NCI-H1048 (cell line): ENCODE results near the gene ZNF536.
"Not testable (repeated sequence)": the region's sequence is repeated elsewhere in the genome, so short reads cannot be mapped to it uniquely, and the experiment has no call there.

ENCODE experiments used
- DNase-seq: peaks from one replicate; lab custom pipeline; 2025; lab: John Stamatoyannopoulos, UW

The ZNF536 gene

DNA sequence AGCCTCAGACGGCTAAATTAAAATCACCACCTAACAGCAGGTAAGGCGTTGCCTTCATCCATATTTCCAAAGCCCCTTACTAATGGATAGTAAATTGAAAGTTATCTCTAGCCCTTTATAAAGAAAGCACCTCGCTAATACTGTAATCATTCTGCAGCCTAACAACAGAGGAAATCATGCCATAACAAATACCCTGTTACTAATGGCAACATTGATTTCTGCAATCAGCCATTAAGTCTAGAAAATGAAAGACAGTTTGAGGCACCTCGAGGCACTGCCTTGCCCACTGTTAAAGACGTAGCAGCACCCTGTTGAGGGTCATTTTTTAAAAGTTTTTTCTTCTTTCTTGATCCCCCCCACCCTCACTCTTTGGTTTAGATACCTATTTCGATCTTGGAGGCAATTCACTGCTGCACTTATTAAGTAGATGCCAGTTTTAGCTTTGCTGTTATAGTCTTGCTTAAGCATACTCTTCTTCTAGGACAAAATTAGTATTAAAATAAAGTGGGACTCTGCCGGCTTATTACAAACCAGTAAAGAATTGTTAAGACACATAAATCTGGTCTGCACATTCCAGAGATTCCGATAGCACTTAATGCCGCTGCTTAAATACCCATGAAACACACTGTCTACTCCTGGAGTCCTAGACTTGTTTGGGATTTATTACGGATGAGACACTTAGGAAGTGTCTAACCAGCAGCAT, 74.8 kb downstream of the ZNF536 start:
- no peak for DNase-seq

DNA sequence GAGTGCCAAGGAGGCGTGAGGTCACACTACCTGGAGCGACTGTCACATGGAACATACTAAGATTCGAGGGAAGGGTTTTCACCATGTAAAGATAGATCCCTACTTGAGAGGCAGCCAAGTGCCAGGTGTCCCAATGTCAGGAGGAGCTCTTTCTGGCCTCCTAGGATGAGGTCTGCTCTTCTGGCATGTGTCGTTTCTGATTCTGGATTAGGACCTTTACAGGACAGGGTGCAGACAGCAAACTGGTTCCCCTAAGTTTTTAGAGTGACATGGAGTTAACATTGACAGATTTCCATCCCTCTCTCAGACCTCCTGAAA, 75.3 kb downstream of the ZNF536 start:
- no peak for DNase-seq

DNA sequence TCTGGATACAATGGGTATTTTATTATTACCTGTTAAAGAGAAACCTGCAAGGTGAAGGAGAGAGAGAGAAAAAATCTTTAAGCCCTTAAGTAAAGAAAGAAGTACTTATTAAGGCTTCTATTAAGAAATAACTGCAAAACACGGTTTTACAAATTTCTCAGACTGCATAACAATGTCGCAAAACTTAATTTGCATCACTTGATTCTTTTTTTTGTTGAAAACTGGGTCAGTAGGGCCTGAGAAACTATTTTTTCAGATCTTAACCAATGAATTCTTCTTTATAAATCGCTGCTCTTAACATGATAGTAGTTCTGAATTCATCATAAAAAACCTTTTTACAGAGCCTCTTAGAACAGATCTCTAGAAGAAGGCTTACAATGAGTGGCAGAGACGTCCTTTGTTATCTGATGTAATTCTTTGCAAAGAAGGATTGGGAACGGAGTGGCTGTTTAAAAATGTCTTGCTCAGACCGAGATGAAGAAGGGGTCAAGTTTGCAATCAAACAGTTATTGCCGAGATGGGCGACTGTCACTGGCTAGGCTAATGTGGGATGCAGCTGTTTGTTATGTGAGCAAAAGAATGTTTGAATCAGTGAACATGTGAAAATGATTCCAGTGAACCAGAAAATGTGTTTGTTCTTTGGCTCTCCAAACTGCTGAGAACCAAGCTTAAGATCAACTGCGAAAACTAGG, 76.3 kb downstream of the ZNF536 start:
- DNase-seq = no peak

DNA sequence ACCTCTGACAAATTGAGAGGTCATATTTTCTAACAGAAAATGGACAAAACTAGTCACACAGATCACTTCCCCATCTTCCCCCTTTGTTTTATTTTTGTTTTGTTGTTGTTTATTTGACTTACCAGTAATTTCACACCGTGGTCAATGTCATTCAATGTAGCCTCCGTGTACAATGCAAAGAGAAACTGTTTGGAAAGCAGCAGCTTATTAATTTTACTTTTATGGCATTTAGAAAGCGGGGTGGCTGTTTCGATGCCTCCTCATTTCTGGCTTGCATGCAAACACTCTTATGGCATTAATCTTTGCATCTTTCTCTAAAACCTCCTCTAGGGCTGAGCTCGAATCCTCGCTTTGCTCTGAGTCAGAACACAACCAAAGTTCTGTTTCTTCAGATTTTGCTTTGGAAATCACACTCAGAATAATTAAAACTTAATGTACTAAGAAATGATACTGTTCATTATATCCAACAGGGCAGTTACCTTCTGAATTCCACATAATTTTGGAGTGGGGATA, 77.0 kb downstream of the ZNF536 start:
- no peak for DNase-seq

DNA sequence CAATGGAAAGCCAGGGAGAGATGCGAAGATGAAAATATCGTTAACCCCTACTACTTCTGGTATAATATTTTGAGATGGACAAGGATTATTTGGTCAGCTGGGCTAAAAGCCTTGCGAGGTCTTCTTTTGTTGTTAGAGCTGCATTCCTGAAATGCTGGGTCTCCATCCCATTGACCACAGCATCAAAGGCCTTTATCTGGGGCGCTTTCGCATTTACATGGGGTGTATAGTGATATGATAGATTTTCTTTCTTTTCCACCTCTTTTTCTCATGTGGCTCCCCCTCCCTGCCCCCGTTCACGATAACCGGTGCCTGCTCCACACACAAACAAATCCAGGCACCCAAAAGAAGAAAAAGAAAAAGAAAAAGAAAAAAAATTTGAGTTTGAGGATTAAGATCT, 77.5 kb downstream of the ZNF536 start:
- DNase-seq = no peak

DNA sequence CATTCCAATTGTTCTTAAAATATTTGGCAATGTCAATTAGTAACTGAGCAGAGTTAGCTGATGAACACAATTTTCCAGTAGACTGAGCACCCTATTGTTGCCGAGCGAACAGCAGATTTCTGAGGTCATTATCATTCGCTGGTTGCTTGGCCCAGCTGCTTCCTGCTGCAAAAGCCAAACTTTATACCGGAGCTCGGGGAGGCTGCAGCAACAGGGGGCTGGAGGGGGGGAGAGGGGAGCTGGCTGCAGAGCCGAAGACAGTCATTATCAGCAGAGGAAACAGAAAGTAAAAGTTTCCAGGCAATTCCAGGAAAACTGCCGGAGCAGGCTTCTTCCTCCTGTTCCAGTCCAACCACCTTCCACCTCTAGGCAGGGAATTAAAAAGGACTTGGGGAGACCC, 77.9 kb downstream of the ZNF536 start:
- no peak for DNase-seq

DNA sequence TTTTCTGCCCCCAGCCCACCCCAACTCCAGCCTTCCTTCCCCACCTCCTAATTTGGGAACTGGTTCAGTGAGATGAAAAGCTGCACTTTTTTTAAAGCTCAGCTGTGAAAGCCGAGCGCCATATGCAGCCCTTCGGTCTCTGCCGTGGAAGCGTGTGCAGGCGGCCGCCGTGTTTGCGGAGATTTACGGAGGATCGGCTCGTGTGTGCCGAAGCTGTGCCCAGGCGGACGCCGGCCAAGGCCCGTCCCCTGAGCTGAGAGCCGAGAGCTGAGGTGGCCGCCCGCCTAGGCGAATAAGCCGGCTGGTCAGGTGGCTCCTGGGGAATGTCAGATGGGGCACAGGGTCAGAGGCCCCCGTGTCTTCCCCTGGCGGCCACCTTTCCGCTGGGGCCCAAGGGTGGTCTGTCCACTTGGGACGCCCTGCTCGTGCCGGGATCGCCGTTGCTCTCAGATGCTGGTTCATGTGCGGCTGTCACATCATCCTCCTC, 78.7 kb downstream of the ZNF536 start:
- DNase-seq = no peak

DNA sequence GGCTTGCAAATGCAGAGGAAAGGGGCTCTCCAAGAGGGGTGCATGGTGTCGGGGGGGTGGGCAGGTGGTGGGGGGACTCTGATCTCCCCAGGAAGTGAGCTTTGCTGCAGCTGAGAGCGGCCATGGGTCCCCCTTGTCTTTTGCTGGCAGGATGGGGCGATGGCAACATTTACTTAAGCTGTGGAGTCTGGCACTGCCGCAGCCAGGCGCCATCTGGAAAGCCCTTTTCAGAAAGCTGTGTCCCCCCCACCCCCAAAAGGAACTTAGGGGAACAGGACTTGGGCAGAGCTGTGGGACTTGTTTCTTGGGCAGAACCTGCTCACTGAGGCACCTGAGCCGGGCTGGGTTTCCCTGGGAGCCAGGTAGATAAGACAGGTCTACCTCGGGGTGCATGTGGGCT, 80.7 kb downstream of the ZNF536 start:
- no peak for DNase-seq

DNA sequence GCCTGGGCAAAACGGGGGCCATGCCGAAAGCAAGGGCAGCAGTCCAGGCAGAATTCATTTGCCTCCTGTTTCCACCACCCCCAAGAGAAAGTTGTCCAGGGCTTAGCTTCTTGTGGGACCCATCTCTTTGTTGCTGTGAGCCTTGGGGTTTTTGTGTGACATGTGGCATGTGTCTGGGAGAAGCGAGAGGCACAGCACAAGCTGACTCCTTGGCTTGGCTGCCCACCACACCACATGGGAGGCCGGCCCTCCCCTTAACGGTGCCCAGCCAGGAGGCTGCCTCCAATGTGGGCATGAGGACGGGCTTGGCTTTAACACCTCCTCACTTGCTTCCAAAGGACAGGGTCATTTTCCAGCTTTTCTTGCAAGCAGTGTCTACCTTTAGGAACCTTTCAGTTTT, 81.6 kb downstream of the ZNF536 start:
- no peak for DNase-seq

DNA sequence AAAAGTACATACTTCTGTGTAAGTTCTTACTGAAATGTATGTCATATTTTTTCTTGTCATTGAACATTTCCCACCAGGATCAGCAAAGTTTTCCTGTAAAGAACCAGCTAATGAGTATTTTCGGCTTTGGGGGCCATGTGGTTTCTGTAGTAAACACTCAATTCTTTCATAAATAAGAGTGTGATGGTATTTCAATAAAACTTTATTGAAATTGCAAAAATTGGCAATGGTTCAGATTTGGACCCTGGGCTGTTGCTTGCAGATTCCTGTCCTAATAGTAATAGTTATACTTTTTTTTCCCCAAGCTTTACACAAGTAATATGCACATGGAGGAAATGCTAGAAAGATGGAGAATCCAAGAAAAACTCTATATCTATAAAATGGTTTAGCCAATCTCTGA, 83.7 kb downstream of the ZNF536 start:
- DNase-seq = no peak

DNA sequence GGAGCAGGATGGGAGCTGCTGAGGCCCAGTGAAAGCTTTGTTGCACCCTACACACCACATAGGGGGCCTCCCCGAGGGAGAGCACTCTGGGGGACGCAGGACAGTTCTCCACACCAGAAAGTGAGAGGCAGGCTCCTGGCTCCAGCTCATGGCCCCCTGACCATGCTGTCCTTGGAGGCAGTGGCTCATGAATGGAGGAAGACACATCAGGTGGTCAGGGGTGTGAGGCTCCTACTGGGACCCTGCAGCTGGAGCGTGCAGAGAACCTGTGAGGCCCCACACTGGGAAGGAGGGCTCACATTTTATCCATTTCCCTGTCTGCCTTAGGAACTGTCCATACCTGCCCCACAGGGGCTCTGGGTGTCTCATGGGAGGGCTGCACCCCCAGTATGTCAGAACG, 85.3 kb downstream of the ZNF536 start:
- DNase-seq = no peak

DNA sequence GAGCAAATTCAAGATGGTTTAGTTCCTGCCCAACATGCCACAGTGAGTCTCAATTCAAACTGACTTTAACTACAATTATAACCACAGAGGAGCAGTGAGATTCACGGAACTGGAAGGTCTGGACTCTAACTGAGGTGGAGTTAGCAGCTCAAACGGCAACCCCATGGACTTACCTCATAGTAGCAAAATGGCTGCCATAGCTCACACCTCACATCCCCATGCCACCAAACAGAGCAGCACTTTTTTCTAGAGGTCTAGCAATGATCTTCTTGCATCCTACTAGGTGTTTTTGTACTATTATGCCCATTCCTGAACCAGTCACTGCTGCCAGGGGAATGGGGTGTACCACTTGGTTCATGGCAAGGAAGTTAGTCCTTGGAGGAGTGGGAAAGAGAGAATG, 87.7 kb downstream of the ZNF536 start:
- no peak for DNase-seq

DNA sequence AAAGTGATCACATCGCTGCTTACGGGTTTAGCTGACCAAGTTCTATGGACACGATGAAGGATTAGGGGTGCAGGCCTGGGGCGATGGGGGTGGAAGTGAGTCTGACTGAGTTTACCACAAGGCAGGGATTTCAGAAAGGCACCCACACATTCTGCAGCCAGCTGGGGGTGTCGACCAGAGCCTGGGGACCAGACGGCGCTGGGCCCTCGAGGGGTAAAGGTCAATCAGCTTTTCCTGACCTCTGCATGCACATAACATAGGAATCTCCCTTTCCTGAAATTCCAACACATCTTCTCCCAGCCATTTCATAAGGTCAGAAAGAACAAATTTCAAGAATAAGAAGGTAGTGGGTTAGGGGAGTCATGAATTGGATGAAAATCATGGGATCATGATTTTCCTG, 92.0 kb downstream of the ZNF536 start:
- DNase-seq = no peak

DNA sequence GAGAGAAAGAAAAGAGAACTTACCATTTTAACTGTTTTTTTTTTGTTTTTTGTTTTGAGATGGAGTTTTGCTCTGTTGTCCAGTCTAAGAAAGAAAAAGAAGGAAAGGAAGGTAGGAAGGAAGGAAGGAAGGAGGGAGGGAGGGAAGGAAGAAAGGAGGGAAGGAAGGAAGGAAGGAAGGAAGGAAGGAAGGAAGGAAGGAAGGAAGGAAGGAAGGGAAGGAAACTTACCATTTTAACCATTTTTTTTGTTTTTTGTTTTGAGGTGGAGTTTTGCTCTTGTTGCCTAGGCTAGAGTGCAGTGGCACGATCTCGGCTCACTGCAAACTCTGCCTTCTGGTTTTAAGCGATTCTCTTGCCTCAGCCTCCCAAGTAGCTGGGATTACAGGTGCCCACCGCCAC, 94.4 kb downstream of the ZNF536 start:
- DNase-seq = not testable (repeated sequence)

DNA sequence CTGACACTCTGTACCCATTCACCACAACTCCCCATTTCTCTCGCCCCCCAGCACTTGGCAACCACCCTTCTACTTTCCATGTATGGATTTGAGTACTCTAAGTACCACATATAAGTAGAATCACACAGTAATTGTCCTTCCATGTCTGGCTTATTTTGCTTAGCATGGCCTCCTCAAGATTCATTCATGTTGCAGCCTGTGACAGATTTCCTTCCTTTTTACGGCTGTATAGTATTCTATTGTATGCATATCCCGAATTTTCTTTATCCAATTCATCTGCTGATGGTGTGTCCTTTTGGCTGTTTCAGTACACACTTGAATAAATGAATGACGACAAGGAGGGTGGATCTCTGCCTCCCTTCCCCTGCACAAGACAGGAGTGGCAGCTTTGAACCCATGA, 95.1 kb downstream of the ZNF536 start:
- DNase-seq = no peak

DNA sequence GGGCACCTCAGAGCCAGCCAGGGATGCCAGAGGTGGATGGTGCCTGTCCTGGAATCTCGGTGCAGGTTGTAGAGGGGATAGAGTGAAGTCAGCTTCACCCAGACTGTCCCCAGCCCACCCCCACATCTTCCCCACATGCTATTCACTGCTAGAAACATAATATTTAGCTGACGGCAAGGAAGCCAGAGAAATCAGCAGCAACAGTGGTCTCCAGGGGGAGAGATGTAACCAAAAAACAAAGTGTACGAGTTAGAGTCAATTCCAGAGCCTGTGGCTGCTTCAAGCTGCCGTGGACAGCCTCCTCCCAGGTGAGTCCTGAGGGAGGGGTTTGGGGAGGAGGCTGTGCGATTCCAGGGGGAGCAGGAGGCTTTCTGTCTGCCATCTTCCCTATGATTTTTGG, 97.6 kb downstream of the ZNF536 start:
- no peak for DNase-seq

DNA sequence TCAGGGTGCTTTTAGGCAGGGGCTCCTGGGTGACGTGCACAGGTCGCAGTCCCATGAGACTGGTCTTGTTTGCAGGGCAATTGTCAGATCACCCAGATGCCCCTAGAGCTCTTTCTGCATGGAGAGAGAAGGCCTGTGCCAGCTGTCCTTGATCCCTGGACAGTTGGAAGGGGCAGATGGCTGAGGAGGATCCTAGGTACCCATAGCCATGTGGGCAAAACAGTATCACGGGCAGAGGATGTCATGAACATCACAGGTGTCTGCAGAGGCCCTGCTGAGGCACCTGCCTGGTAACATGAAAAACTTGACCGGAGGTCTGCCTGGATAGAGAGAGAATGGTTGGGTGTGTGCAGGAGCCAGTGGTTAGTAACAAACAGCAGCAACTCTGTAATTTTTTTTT, 99.3 kb downstream of the ZNF536 start:
- no peak for DNase-seq

DNA sequence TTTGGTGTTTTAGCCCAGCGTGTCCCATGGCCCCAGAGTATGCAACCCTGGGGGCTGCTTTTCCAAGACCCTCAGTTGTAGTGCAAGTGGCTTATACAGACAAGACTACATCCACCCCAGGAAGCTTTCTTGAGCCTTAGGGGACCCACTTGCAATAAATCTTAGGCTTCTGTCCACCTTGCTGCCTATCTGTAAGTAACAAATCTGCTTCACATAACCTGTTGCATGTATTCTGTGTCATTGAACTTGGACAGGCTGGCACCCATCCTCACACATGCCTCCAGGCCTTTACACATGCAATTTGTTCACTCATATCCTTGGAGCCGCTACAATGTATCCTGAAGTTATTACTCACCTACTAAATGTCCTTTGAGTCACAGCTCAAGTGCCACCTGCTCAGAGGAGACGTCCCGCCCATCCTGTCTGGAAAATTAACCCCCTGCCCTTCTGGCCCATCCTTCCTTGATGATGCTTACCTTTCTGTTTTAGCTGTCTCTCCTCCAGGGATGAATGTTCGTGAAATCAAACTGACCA, 101.2 kb downstream of the ZNF536 start:
- DNase-seq = no peak

DNA sequence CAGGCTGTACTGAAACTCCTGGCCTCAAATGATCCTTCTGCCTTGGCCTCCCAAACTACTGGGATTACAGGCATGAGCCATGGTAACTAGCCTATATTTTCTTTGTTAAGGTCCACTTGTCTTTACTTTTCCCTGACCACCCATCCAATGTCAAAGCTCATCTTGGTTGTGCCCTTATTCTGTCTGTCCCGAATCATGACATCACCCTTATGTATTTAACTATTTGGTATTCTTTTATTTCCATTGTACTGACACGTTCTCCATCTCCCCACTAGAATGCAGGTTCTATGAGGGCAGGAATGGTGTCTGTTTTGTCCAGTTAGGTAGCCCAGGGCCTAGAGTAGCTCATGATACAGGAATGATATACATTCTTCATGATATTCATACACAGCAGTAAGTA, 104.8 kb downstream of the ZNF536 start:
- DNase-seq = no peak

DNA sequence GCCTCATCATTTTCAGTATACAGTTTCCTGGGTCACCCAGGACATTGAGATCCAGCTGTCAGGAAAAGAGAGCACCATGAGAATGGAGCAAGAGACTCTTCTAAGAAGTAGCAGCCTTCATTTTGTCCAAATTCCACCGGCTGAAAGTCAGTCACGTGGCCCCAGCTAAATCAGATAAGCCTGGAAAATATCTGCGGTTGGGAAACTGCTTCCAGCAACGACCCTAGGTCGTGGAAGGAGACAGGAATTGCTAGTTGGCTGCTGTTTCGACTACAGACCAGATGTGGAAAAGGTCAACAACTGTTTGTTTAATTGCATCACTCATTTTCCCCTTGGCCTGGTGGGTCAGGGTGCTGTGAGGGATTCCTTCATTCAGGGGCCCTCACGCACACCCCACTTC, 107.0 kb downstream of the ZNF536 start:
- DNase-seq = no peak

DNA sequence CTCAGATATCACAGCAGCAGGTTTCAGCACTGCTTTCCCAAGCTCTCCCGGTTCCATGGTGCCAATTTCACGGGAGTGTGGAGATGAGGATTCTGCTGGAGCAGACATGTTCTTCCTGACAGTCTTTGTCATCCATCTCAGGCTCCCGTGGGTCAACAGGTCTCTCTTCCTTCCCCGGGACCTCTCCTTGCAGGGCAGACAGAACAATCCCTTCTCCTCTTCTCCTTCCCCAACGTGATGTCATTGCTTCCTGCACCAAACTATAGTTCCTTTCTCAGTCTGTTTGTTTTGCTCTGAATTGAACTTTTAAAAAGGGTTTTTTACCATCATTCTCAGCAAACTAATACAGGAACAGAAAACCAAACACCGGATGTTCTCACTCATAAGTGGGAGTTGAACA, 107.9 kb downstream of the ZNF536 start:
- DNase-seq = no peak

DNA sequence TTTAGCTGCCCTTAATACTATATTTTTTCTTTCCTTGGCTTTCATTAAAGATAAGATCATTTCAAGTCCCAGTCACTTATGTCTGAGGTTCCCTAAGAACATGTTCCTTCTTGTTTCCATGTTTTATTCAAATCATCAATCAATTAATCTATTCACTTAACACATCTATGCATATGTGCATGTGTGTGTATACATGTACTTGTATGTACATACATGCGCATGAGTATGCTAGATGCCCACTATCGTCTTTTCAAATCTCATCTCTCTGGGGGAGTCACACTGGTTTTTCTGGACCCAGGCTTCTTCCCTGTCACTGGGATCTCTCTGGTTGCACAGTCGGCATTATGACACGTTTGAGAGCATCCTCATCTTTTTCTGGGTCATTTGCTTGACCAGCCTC, 108.9 kb downstream of the ZNF536 start:
- no peak for DNase-seq

DNA sequence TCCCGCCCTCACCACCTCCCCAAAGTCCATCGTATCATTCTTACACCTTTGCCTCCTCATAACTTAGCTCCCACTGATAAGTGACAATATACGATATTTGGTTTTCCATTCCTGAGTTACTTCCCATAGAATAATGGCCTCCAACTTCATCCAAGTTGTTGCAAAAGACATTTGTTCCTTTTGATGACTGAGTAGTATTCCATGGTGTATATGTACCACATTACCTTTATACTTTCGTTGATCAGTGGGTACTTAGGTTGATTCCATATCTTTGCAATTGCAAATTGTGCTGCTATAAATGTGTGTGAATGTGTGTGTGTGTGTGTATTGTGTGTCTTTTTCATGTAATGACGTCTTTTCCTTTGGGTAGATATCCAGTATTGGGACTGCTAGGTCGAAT, 109.6 kb downstream of the ZNF536 start:
- no peak for DNase-seq

DNA sequence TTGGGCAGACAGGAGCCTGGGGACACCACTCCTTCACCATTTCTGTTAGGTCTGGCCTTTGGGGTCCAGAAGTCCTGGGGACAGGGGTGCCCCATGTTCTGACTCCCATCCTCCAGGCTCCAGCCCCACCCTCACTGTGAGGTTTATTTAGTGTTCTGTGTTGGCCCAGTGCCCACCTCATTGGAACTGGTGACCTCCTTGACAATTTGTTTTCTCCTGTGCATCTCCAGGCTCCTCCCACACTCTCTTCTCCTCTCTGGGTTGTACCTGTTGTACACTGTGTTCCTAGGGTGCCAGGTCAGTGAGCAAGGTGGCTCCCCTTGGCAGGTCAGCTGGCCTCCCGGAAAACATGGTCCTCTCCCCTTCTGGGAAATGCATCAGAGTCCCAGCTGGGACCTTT, 110.8 kb downstream of the ZNF536 start:
- no peak for DNase-seq
